Loucy (cell line): Measurements from ENCODE around the gene SLC13A4.
"Not testable (repeated sequence)": the region's sequence is repeated elsewhere in the genome, so short reads cannot be mapped to it uniquely, and the experiment has no call there.

Source experiments
- H2AFZ ChIP-seq: fragments of 200-600 bp; sonication (generic); 2 replicates; pipeline ENCODE4 v1.6.0; 2016; ENCODE audit warnings: antibody characterized with exemption, mild to moderate bottlenecking, low read length, moderate library complexity
- H3F3A ChIP-seq: fragments of 200-600 bp; 2 replicates; pipeline ENCODE4 v1.6.0; 2016; ENCODE audit warnings: antibody characterized with exemption, low read depth, mild to moderate bottlenecking
- H3K27me3 ChIP-seq: fragments of 200-600 bp; sonication (generic); 2 replicates; pipeline ENCODE4 v1.6.1; 2014; ENCODE audit warnings: low read length, mild to moderate bottlenecking; ENCODE audit not compliant: insufficient read depth, poor library complexity, severe bottlenecking
- H3K36me3 ChIP-seq: fragments of 200-600 bp; sonication (generic); 2 replicates; pipeline ENCODE4 v1.6.1; 2016; ENCODE audit warnings: low read length; ENCODE audit not compliant: insufficient read depth
- H3K4me1 ChIP-seq: fragments of 200-600 bp; sonication (generic); 2 replicates; pipeline ENCODE4 v1.5.1; 2014; ENCODE audit warnings: low read length, mild to moderate bottlenecking; ENCODE audit not compliant: insufficient read depth, poor library complexity, severe bottlenecking
- H3K4me2 ChIP-seq: fragments of 200-600 bp; sonication (generic); 2 replicates; pipeline ENCODE4 v1.6.0; 2014; ENCODE audit warnings: antibody characterized with exemption, low read length, low read depth, mild to moderate bottlenecking; ENCODE audit not compliant: poor library complexity, severe bottlenecking
- H3K4me3 ChIP-seq: fragments of 200-600 bp; sonication (generic); 2 replicates; pipeline ENCODE4 v1.5.1; 2014; ENCODE audit warnings: low read length, mild to moderate bottlenecking, mixed read lengths; ENCODE audit not compliant: poor library complexity, severe bottlenecking
- H3K79me2 ChIP-seq: fragments of 200-600 bp; sonication (generic); 2 replicates; pipeline ENCODE4 v1.6.1; 2014; ENCODE audit warnings: low read length; ENCODE audit not compliant: insufficient read depth
- H3K9ac ChIP-seq: fragments of 200-600 bp; sonication (generic); 2 replicates; pipeline ENCODE4 v1.6.0; 2014; ENCODE audit warnings: mild to moderate bottlenecking, low read depth, low read length, moderate library complexity; ENCODE audit not compliant: poor library complexity, severe bottlenecking
- H3K9me2 ChIP-seq: fragments of 200-600 bp; sonication (generic); replicated peaks from 2 replicates; pipeline ENCODE4 v1.6.1; 2016; ENCODE audit warnings: low read depth, low read length, mixed read lengths
- H3K9me3 ChIP-seq: fragments of 200-600 bp; sonication (generic); 2 replicates; pipeline ENCODE4 v1.6.1; 2014; ENCODE audit warnings: mild to moderate bottlenecking, antibody characterized with exemption, low read length, low read depth; ENCODE audit not compliant: insufficient read depth
- H4K20me1 ChIP-seq: fragments of 200-600 bp; sonication (generic); 2 replicates; pipeline ENCODE4 v1.6.0; 2014; ENCODE audit warnings: antibody characterized with exemption, low read length, mild to moderate bottlenecking; ENCODE audit not compliant: insufficient read depth, poor library complexity, severe bottlenecking
- EZH2phosphoT487 ChIP-seq: fragments of 200-600 bp; IDR thresholded peaks from 2 replicates; pipeline ENCODE4 v1.6.1; 2018; ENCODE audit warnings: antibody characterized with exemption, mild to moderate bottlenecking, moderate library complexity, borderline replicate concordance
- TF ChIP-seq, protein P1 (sequence below): fragments of 200-600 bp; sonication (generic); conservative IDR thresholded peaks from 2 replicates; pipeline ENCODE4 v1.5.1; 2014; ENCODE audit warnings: mild to moderate bottlenecking, antibody characterized with exemption, low read length

SLC13A4 gene, protein sequence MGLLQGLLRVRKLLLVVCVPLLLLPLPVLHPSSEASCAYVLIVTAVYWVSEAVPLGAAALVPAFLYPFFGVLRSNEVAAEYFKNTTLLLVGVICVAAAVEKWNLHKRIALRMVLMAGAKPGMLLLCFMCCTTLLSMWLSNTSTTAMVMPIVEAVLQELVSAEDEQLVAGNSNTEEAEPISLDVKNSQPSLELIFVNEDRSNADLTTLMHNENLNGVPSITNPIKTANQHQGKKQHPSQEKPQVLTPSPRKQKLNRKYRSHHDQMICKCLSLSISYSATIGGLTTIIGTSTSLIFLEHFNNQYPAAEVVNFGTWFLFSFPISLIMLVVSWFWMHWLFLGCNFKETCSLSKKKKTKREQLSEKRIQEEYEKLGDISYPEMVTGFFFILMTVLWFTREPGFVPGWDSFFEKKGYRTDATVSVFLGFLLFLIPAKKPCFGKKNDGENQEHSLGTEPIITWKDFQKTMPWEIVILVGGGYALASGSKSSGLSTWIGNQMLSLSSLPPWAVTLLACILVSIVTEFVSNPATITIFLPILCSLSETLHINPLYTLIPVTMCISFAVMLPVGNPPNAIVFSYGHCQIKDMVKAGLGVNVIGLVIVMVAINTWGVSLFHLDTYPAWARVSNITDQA

DNA sequence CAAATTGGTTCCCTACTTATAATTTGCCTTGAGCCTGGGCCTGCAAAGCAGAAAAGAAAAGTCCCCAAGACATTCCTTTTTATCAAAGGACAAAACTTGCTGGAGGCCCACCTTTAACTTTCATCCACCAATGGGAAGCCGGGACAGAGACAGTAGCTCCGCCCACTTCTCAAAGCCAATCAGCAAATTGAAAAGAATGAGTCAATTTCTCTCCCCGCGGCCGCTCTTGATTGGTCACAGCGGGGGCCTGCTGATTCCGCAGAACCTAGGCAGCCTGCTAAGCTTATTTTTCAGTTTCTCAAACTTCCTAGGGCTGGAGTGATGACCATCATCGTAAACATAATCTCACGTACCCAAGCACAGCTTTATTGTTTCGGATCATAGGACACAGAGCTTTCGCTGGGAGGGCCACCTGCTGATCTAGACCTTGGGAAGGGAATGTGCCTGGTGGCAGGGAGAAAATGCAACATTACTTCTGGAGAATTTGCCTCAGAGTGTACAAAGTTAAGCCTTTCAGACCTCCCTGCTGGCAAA lies at the start of gene SLC13A4:
TSS of gene SLC13A4 (minus strand) at position 51 of the 534 bp plus-strand sequence. CDS start 690 bp downstream, outside the sequence.
- H3K9ac ChIP-seq: no peak within 1 kb of the TSS
- H2AFZ ChIP-seq: no peak within 1 kb of the TSS
- H4K20me1 ChIP-seq: no peaks in the 10 kb centered on the region
- no peaks in the 10 kb centered on the region for H3K9me3 ChIP-seq
- no peak for TF ChIP-seq EZH2phosphoT487
- no peaks in the 10 kb centered on the region for H3K36me3 ChIP-seq
- H3K79me2 ChIP-seq: no peaks in the 10 kb centered on the region
- no peak within 1 kb of the TSS for H3K4me3 ChIP-seq
- no peaks in the 10 kb centered on the region for H3F3A ChIP-seq
- H3K4me2 ChIP-seq: no peak within 1 kb of the TSS
- H3K9me2 ChIP-seq: no peaks in the 10 kb centered on the region
- no peaks in the 10 kb centered on the region for H3K27me3 ChIP-seq
- H3K4me1 ChIP-seq: no peaks in the 10 kb centered on the region

DNA sequence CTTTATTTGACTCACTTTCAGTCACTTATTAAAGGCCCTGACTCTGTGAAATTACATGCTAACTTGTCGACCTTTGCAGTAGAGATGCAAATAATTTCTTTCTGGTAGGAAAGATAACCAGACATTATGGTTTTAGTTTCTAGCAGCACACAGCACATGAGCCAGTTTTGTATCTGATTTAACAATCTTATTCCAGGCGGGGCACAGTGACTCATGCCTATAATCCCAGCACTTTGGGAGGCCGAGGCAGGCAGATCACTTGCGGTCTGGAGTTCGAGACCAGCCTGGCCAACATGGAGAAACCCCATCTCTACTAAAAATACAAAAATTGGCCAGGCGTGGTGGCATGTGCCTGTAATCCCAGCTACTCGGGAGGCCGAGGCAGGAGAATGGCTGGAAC lies 47.9 kb upstream of the SLC13A4 start:
- H3K9me2 ChIP-seq, H3F3A ChIP-seq, H3K9ac ChIP-seq, H3K4me2 ChIP-seq, H3K4me1 ChIP-seq, H2AFZ ChIP-seq, H3K27me3 ChIP-seq, H4K20me1 ChIP-seq, H3K9me3 ChIP-seq, H3K36me3 ChIP-seq, H3K4me3 ChIP-seq, H3K79me2 ChIP-seq: not testable (repeated sequence)

DNA sequence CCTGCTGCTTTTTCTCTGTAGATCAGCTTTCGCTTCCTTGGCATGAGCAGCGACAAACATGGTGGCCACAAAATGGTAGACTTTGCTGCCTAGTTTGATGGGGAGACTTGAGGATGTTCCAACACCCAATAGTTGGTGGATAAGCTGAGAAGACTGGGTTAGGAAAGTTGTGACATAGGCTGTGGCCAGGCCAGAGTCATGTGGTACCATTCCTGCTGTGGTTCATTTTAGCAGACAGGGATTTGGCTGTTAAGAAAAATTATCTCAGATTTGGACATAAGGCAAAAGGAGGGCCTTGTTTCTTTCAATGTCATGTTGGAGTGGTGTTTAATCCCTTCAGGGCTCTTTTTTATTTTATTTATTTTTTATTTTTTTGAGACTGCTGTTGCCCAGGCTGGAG lies 47.2 kb upstream of the SLC13A4 start:
- no peaks in the 10 kb centered on the region for H3K27me3 ChIP-seq
- no peak overlapping the region for H3K4me2 ChIP-seq
- no peak overlapping the region for H3K4me3 ChIP-seq
- no peak overlapping the region for H2AFZ ChIP-seq
- TF ChIP-seq, protein P1, sequence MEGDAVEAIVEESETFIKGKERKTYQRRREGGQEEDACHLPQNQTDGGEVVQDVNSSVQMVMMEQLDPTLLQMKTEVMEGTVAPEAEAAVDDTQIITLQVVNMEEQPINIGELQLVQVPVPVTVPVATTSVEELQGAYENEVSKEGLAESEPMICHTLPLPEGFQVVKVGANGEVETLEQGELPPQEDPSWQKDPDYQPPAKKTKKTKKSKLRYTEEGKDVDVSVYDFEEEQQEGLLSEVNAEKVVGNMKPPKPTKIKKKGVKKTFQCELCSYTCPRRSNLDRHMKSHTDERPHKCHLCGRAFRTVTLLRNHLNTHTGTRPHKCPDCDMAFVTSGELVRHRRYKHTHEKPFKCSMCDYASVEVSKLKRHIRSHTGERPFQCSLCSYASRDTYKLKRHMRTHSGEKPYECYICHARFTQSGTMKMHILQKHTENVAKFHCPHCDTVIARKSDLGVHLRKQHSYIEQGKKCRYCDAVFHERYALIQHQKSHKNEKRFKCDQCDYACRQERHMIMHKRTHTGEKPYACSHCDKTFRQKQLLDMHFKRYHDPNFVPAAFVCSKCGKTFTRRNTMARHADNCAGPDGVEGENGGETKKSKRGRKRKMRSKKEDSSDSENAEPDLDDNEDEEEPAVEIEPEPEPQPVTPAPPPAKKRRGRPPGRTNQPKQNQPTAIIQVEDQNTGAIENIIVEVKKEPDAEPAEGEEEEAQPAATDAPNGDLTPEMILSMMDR: no peak
- TF ChIP-seq EZH2phosphoT487: no peak
- H4K20me1 ChIP-seq: no peaks in the 10 kb centered on the region
- H3K36me3 ChIP-seq: no peaks in the 10 kb centered on the region
- no peaks in the 10 kb centered on the region for H3K9me2 ChIP-seq
- no peaks in the 10 kb centered on the region for H3F3A ChIP-seq
- H3K9me3 ChIP-seq: no peaks in the 10 kb centered on the region
- no peak overlapping the region for H3K9ac ChIP-seq
- no peaks in the 10 kb centered on the region for H3K79me2 ChIP-seq
- no peaks in the 10 kb centered on the region for H3K4me1 ChIP-seq

DNA sequence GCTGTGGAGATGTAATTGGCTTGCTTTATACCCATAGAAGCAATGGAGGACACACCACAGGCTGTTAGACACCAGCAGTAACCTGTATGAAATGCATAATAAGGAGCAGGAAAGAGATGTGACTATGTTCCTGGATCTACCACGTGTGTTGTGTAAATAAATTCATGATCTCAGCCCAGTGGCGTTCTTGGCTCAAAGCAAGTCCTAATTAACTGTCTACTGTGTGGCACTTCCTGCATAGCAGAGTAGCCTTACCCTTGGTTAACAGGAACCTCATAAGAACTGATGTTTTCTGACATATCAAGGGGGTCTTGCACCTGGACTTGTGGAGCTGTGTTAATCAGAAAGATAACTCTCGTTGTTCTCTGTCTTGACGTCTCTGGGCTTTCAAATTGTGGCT lies 46.3 kb upstream of the SLC13A4 start:
- no peak overlapping the region for H3K4me3 ChIP-seq
- H3K9me3 ChIP-seq: no peaks in the 10 kb centered on the region
- no peaks in the 10 kb centered on the region for H4K20me1 ChIP-seq
- TF ChIP-seq, protein P1: no peak
- no peak for TF ChIP-seq EZH2phosphoT487
- no peaks in the 10 kb centered on the region for H3K9me2 ChIP-seq
- no peak overlapping the region for H3K9ac ChIP-seq
- H3F3A ChIP-seq: no peaks in the 10 kb centered on the region
- H3K79me2 ChIP-seq: no peaks in the 10 kb centered on the region
- H3K4me1 ChIP-seq: no peaks in the 10 kb centered on the region
- H3K36me3 ChIP-seq: no peaks in the 10 kb centered on the region
- H3K27me3 ChIP-seq: no peaks in the 10 kb centered on the region
- H2AFZ ChIP-seq: no peak overlapping the region
- H3K4me2 ChIP-seq: no peak overlapping the region
